H1 (cell line): ENCODE results near the gene HOXD1. TPM values are rescaled to one million over a fixed set of nuclear protein-coding genes. Genes with fewer than 3 reads are reported as not detected.

Source experiments
- CBX8 ChIP-seq: fragments of 300-800, 300-1000 bp; sonication (generic); IDR thresholded peaks from 2 replicates; pipeline ENCODE4 v1.7.1; 2016; ENCODE audit warnings: low read depth, low read length, borderline replicate concordance
- CHD2 ChIP-seq: IDR thresholded peaks from 2 replicates; pipeline ENCODE4 v1.6.1; 2012; ENCODE audit warnings: low read length, improper control_type of control experiment
- CREB1 ChIP-seq: IDR thresholded peaks from 2 replicates; pipeline ENCODE4 v1.6.1; 2012; ENCODE audit warnings: inconsistent platforms
- FOSL1 ChIP-seq: IDR thresholded peaks from 2 replicates; pipeline ENCODE4 v1.6.1; 2011; ENCODE audit warnings: mild to moderate bottlenecking, low read depth, low read length, moderate library complexity; ENCODE audit not compliant: insufficient read depth
- GTF2F1 ChIP-seq: IDR thresholded peaks from 2 replicates; pipeline ENCODE4 v1.6.1; 2012; ENCODE audit warnings: low read depth, low read length, improper control_type of control experiment, borderline replicate concordance
- HDAC2 ChIP-seq, 2 experiments: fragments of 300-600 bp in 1 of 2; sonication (generic) in 1 of 2; IDR thresholded peaks; 2 replicates each; pipeline ENCODE4 v1.6.1; 2011 to 2012; ENCODE audit warnings: low read depth in 2 of 2, low read length in 2 of 2, mild to moderate bottlenecking in 2 of 2, moderate library complexity in 2 of 2, borderline replicate concordance in 1 of 2, inconsistent platforms in 1 of 2
- JUN ChIP-seq: IDR thresholded peaks from 2 replicates; pipeline ENCODE4 v1.6.1; 2011; ENCODE audit warnings: low read depth, mild to moderate bottlenecking, improper control_type of control experiment, low read length
- JUND ChIP-seq: IDR thresholded peaks from 2 replicates; pipeline ENCODE4 v1.6.1; 2011; ENCODE audit warnings: mild to moderate bottlenecking, improper control_type of control experiment, low read length
- KDM5A ChIP-seq: fragments of 200-600 bp; IDR thresholded peaks from 2 replicates; pipeline ENCODE4 v1.7.1; 2012; ENCODE audit warnings: mild to moderate bottlenecking, low read length, inconsistent platforms, mixed read lengths
- NRF1 ChIP-seq: IDR thresholded peaks from 2 replicates; pipeline ENCODE4 v1.6.1; 2011; ENCODE audit warnings: mild to moderate bottlenecking, low read depth, low read length, improper control_type of control experiment
- RNF2 ChIP-seq: fragments of 200-900, 300-1000 bp; sonication (generic); IDR thresholded peaks from 2 replicates; pipeline ENCODE4 v1.7.1; 2016; ENCODE audit warnings: borderline replicate concordance, low read depth, mild to moderate bottlenecking, antibody characterized with exemption, low read length; ENCODE audit not compliant: poor library complexity, severe bottlenecking; ENCODE audit errors: missing control alignments
- SIN3A ChIP-seq, 2 experiments: IDR thresholded peaks in 1 of 2; conservative IDR thresholded peaks in 1 of 2; 2 replicates each; pipeline ENCODE4 v1.6.1; 2011 to 2012; ENCODE audit warnings: low read length in 2 of 2, improper control_type of control experiment in 1 of 2, low read depth in 1 of 2, mild to moderate bottlenecking in 1 of 2
- SIRT6 ChIP-seq: IDR thresholded peaks from one replicate; pipeline ENCODE4 v1.7.1; 2012; ENCODE audit warnings: low read length, inconsistent platforms
- SRF ChIP-seq: IDR thresholded peaks from 2 replicates; pipeline ENCODE4 v1.6.1; 2011; ENCODE audit warnings: mild to moderate bottlenecking, low read depth, low read length, moderate library complexity
- SUZ12 ChIP-seq: fragments of 200-600 bp; sonication (generic); IDR thresholded peaks from 2 replicates; pipeline ENCODE4 v1.6.1; 2012; ENCODE audit warnings: mild to moderate bottlenecking, inconsistent platforms, low read length, moderate library complexity, mixed read lengths
- polyA plus RNA-seq, 7 experiments: library from polyadenylated mRNA; depleted of rRNA in 3 of 7; stranded (reverse) in 5 of 7; unstranded in 2 of 7; fragments of >200 nt in 5 of 7; fragments of 200-250 nt in 2 of 7; gene quantifications; 1 replicate in 5 of 7; 2 replicates in 1 of 7; 4 replicates in 1 of 7; pipeline versions ENCODE4 v1.2.1 to v1.2.3, GENCODE V29; 2011 to 2013; ENCODE audit warnings: missing spikeins in 2 of 7, mixed read lengths in 2 of 7
- total RNA-seq: library from RNA; stranded (reverse); fragmentation: NEBNext Ultra II Directional; extraction: Animal tissue kit (Norgen Biotek cat#: 25700); gene quantifications from 2 replicates; pipeline ENCODE4 v1.2.1, GENCODE V29; 2021
- TF ChIP-seq, protein P1 (sequence below), 3 experiments: IDR thresholded peaks; 1 replicate in 2 of 3; 2 replicates in 1 of 3; pipeline versions ENCODE4 v1.5.1 to v1.6.1; 2011; ENCODE audit warnings: low read length in 3 of 3, mild to moderate bottlenecking in 3 of 3, inconsistent platforms in 2 of 3, low read depth in 1 of 3, moderate library complexity in 1 of 3; ENCODE audit not compliant: insufficient read depth in 1 of 3; ENCODE audit errors: control extremely low read depth in 1 of 3
- TF ChIP-seq, protein P2 (sequence below): IDR thresholded peaks from 2 replicates; pipeline ENCODE4 v1.6.1; 2012; ENCODE audit warnings: inconsistent platforms
- TF ChIP-seq, protein P3 (sequence below): IDR thresholded peaks from 2 replicates; pipeline ENCODE4 v1.6.1; 2011; ENCODE audit warnings: low read length, improper control_type of control experiment
- TF ChIP-seq, protein P4 (sequence below): IDR thresholded peaks from 2 replicates; pipeline ENCODE4 v1.6.1; 2012; ENCODE audit warnings: inconsistent platforms

HOXD1 gene
- total and polyA plus RNA-seq, 2 of the 8 experiments (the other 6 are each of a cell fraction or from before 2014, with no cell fraction given), result 0.03 TPM; not detected in 1

DNA sequence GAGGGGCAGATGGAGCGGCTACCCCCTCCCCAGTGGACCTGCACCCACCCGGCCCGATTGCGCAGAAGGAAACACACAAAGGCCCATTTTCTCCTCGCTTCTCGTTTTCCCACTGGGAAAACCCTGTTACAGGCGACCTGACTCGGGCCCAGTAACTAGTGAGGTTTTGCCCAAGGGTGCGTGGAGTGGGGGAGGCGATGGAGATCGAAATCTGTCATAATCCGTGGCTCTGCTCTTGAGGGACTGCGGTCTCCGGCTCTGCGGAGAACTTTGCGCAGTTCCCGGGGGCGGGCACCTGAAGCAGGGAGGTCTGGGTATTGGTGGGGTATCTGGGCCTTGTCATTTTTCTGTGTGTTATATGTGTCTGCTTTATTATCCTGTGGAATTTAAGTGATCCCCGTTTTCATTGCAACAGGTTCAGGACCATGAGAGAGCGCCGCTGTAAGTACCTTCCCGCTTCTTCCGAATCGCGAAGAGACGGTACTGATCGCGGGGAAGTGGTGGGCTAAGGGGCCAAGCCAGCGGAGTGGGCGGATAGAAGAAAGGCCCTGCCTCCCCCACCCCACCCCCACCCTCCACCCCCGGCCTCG is 41.2 kb upstream of the HOXD1 start (continued):
- TF ChIP-seq, protein P1, sequence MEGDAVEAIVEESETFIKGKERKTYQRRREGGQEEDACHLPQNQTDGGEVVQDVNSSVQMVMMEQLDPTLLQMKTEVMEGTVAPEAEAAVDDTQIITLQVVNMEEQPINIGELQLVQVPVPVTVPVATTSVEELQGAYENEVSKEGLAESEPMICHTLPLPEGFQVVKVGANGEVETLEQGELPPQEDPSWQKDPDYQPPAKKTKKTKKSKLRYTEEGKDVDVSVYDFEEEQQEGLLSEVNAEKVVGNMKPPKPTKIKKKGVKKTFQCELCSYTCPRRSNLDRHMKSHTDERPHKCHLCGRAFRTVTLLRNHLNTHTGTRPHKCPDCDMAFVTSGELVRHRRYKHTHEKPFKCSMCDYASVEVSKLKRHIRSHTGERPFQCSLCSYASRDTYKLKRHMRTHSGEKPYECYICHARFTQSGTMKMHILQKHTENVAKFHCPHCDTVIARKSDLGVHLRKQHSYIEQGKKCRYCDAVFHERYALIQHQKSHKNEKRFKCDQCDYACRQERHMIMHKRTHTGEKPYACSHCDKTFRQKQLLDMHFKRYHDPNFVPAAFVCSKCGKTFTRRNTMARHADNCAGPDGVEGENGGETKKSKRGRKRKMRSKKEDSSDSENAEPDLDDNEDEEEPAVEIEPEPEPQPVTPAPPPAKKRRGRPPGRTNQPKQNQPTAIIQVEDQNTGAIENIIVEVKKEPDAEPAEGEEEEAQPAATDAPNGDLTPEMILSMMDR (IDR thresholded peaks at IDR 0.05; ENCODE audit: control extremely low read depth in 1 of 3, insufficient read depth in 1 of 3, low read depth in 1 of 3, low read length in 3 of 3), result no peak
- TF ChIP-seq HDAC2 (IDR thresholded peaks at IDR 0.05; ENCODE audit: borderline replicate concordance in 1 of 2, low read depth in 2 of 2, low read length in 2 of 2) (no peak), CBX8 (0 out of 2 replicates have a peak, but pooled peaks have one; percentile 61), SUZ12 (peak; percentile 90), RNF2 (peak; percentile 91), JUN (no peak), JUND (no peak), NRF1 (no peak), SIRT6 (no peak), CREB1 (no peak), GTF2F1 (no peak), FOSL1 (no peak), SIN3A (conservative IDR thresholded peaks at IDR 0.05 in 1 of 2, IDR thresholded peaks at IDR 0.05 in 1 of 2; ENCODE audit: low read depth in 1 of 2, low read length in 2 of 2) (no peak), SRF (no peak), CHD2 (no peak), KDM5A (no peak)
- TF ChIP-seq, protein P2, sequence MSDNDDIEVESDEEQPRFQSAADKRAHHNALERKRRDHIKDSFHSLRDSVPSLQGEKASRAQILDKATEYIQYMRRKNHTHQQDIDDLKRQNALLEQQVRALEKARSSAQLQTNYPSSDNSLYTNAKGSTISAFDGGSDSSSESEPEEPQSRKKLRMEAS, result no peak
- TF ChIP-seq, protein P3, sequence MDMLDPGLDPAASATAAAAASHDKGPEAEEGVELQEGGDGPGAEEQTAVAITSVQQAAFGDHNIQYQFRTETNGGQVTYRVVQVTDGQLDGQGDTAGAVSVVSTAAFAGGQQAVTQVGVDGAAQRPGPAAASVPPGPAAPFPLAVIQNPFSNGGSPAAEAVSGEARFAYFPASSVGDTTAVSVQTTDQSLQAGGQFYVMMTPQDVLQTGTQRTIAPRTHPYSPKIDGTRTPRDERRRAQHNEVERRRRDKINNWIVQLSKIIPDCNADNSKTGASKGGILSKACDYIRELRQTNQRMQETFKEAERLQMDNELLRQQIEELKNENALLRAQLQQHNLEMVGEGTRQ, result no peak
- TF ChIP-seq, protein P4, sequence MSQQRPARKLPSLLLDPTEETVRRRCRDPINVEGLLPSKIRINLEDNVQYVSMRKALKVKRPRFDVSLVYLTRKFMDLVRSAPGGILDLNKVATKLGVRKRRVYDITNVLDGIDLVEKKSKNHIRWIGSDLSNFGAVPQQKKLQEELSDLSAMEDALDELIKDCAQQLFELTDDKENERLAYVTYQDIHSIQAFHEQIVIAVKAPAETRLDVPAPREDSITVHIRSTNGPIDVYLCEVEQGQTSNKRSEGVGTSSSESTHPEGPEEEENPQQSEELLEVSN, result no peak
